Upper lobe of right lung (tissue), 1 donor: ENCODE measurements around the gene HAO2. TPM values are rescaled to one million over a fixed set of nuclear protein-coding genes. Genes with fewer than 3 reads are reported as not detected.
"Not testable (repeated sequence)": the region's sequence is repeated elsewhere in the genome, so short reads cannot be mapped to it uniquely, and the experiment has no call there.

Experiments used
- ATAC-seq: fragments of 200-7000 bp; cut with Tn5 transposase; one replicate; pipeline ENCODE4 v1.9.1; 2020; ENCODE audit warnings: mild to moderate bottlenecking, moderate library complexity
- DNase-seq: peaks from one replicate; pipeline ENCODE4 v3.0.0-alpha.2; 2020
- H3K27ac ChIP-seq: fragments of 200-600 bp; one replicate; pipeline ENCODE4 v1.8.0; 2022
- H3K27me3 ChIP-seq: fragments of 200-600 bp; one replicate; pipeline ENCODE4 v1.8.0; 2022; ENCODE audit warnings: mild to moderate bottlenecking
- H3K36me3 ChIP-seq: fragments of 200-600 bp; one replicate; pipeline ENCODE4 v1.8.0; 2022
- H3K4me1 ChIP-seq: fragments of 200-600 bp; one replicate; pipeline ENCODE4 v1.8.0; 2022
- H3K4me3 ChIP-seq: fragments of 200-600 bp; one replicate; pipeline ENCODE4 v1.8.0; 2022; ENCODE audit warnings: mild to moderate bottlenecking
- H3K9me3 ChIP-seq: fragments of 200-600 bp; one replicate; pipeline ENCODE4 v1.8.0; 2022
- intact Hi-C: fragments of 100-400 bp; cut with DNase I; formaldehyde crosslinking; loops from one replicate; pipeline ENCODE4 v1.11.0; 2022
- total RNA-seq: library from RNA; stranded (reverse); fragmentation: NEBNext Ultra II Directional; extraction: Animal tissue kit (Norgen Biotek cat#: 25700); gene quantifications from one replicate; pipeline ENCODE4 v1.2.1, GENCODE V29; 2021
- TF ChIP-seq, protein P1 (sequence below): fragments of 200-600 bp; IDR thresholded peaks from one replicate; pipeline ENCODE4 v1.8.0; 2022; ENCODE audit warnings: antibody characterized with exemption
- donor health status: DM: no; HTN: yes; CAD: no; lungs with severe emphysema.

The HAO2 gene
- total RNA-seq, 1 donor from 2014 or later: not detected

DNA sequence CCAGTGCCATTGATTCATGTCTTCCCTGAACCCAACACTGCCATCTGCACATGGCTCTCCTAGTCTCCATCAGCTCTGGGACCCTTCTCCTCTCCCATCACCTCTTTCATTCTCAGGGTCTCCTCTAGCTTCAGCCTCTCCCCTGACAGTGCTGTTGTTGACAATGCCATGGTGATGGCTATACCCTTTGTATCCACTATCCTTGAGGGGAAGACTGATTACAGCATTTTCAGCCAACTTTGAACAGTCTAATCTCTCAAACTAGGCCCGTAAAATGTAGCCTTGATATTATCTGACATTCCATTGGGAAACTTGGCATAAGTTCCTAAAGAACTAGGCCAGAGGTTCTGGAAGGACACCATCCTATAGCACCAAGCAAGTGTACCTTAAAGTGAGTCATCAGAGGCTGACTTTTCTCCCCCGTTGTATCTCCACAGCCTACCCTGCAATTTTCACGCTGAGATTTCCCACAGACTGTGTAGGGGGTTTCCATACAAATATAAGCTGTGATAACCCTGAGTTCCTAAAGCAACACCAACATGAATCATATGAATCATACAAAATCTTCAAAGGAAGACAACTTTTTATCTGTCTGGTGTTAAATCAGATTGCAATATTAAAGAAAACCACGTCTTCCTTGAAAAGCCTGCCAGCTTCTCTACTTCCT is 5.8 kb downstream of the HAO2 start:
- Histone ChIP-seq H3K27me3 (no peaks in the 10 kb centered on the region), H3K4me3 (no peak overlapping the region), H3K36me3 (no peaks in the 10 kb centered on the region), H3K4me1 (no peaks in the 10 kb centered on the region), H3K9me3 (no peaks in the 10 kb centered on the region), H3K27ac (no peak overlapping the region)
- TF ChIP-seq, protein P1, sequence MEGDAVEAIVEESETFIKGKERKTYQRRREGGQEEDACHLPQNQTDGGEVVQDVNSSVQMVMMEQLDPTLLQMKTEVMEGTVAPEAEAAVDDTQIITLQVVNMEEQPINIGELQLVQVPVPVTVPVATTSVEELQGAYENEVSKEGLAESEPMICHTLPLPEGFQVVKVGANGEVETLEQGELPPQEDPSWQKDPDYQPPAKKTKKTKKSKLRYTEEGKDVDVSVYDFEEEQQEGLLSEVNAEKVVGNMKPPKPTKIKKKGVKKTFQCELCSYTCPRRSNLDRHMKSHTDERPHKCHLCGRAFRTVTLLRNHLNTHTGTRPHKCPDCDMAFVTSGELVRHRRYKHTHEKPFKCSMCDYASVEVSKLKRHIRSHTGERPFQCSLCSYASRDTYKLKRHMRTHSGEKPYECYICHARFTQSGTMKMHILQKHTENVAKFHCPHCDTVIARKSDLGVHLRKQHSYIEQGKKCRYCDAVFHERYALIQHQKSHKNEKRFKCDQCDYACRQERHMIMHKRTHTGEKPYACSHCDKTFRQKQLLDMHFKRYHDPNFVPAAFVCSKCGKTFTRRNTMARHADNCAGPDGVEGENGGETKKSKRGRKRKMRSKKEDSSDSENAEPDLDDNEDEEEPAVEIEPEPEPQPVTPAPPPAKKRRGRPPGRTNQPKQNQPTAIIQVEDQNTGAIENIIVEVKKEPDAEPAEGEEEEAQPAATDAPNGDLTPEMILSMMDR: no peak
- DNase-seq: no peak
- intact Hi-C loops: no loop called here
- no peak for ATAC-seq

DNA sequence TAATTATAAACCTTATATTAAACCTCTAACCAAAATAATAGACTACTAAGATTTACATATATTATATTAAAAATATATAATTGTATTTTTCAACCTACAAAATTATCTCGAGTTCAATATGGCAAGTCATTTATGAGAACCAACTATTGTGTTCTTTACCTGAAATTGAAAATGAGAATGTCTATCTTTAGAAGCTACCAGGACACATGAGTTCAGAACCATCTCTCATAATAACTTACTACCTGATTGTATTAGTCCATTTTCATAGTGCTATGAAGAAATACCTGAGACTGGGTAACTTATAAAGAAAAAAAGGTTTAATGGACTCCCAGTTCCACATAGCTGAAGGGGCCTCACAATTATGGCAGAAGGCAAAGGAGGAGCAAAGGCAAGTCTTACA is 6.8 kb downstream of the HAO2 start:
- Histone ChIP-seq H3K4me1 (no peaks in the 10 kb centered on the region), H3K9me3 (no peaks in the 10 kb centered on the region), H3K27ac (no peak overlapping the region), H3K36me3 (no peaks in the 10 kb centered on the region), H3K27me3 (no peaks in the 10 kb centered on the region), H3K4me3 (no peak overlapping the region)
- DNase-seq: no peak
- TF ChIP-seq, protein P1: no peak
- intact Hi-C loops: no loop called here
- ATAC-seq: no peak

DNA sequence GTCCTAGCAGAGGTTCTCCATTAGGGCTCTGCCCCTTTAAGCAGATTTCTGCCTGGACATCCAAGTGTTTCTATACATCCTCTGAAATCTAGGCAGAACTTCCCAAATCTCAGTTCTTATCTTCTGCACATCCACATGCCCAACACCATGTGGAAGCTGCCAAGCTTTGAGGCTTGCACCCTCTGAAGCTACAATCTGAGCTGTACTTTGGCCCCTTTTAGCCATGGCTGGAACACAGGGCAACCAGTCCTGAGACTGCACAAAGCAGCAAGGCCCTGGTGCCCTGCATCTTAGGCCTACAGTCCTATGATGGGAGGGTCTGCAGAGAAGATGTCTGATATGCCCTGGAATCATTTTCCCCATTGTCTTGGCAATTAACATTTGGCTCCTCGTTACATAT is 8.0 kb downstream of the HAO2 start:
- DNase-seq: no peak
- H3K27me3 ChIP-seq: no peaks in the 10 kb centered on the region
- no peak overlapping the region for H3K4me3 ChIP-seq
- no peak overlapping the region for H3K27ac ChIP-seq
- TF ChIP-seq, protein P1: no peak
- no peaks in the 10 kb centered on the region for H3K4me1 ChIP-seq
- H3K36me3 ChIP-seq: no peaks in the 10 kb centered on the region
- intact Hi-C loops: no loop called here
- no peaks in the 10 kb centered on the region for H3K9me3 ChIP-seq
- ATAC-seq: no peak

DNA sequence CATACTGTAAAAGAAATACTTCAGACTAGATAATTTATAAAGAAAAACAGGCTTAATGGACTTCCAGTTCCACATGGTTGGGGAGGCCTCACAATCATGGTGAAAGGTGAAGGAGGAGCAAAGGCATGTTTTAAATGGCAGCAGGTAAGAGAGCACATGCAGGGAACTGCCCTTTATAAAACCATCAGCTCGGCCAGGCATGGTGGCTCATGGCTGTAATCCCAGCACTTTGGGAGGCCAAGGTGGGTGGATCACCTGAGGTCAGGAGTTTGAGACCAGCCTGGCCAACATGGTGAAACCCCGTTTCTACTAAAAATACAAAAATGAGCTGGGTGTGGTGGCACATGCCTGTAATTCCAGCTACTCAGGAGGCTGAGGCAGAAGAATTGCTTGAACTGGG is 9.0 kb downstream of the HAO2 start:
- H3K27ac ChIP-seq, ATAC-seq, H3K36me3 ChIP-seq, H3K4me3 ChIP-seq, H3K9me3 ChIP-seq, DNase-seq, H3K27me3 ChIP-seq, H3K4me1 ChIP-seq, intact Hi-C loops: not testable (repeated sequence)

DNA sequence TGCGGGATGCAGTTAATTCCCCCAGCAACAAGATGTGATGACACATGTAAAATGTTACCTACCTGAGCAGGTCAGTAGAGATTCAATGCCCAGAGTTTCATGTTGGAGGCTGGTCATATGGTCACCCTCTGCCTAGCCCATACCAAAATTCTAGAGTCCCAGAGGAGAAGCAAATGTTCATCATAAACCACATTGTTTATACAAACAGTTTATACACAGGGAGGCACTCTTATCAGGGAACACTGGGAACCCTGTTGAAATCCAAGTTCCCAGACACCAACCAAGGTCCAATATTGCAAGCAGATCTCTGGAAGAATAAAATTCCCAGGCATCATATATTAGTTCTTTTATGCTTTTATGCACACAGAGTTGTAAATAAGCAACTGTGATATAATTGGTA is 10.5 kb downstream of the HAO2 start:
- H3K36me3 ChIP-seq: no peaks in the 10 kb centered on the region
- TF ChIP-seq, protein P1: no peak
- no peaks in the 10 kb centered on the region for H3K27me3 ChIP-seq
- DNase-seq: no peak
- no peaks in the 10 kb centered on the region for H3K4me1 ChIP-seq
- no peak overlapping the region for H3K27ac ChIP-seq
- intact Hi-C loops: no loop called here
- no peak overlapping the region for H3K4me3 ChIP-seq
- no peaks in the 10 kb centered on the region for H3K9me3 ChIP-seq
- ATAC-seq: no peak

DNA sequence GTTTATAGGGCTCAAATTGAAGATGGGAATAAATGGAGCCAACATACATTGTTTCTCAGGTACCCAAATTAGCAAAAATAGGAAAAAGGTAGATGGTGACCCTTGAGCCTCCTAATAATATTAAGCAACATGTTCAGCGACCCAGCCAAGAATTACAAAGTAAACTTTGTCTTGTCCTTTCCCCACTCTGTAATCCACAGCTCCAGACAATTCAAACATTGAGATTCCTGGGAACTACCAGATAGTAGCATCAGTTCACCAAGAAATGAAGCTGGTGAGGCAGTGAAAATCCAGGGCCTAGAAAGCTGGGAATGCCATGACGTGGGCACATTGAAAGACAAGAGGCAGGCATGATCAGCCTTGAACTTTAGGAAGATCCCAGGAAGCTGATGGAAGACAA is 11.7 kb downstream of the HAO2 start:
- Histone ChIP-seq H3K4me1 (no peaks in the 10 kb centered on the region), H3K27me3 (no peaks in the 10 kb centered on the region), H3K4me3 (no peak overlapping the region), H3K27ac (no peak overlapping the region), H3K36me3 (no peaks in the 10 kb centered on the region), H3K9me3 (no peaks in the 10 kb centered on the region)
- ATAC-seq (no peak), DNase-seq (no peak)
- intact Hi-C loops: no loop called here
- TF ChIP-seq, protein P1: no peak
